ENCODE measurements around the gene NFATC2.

- TF ChIP-seq CTCF (IDR thresholded peaks at IDR 0.05; ENCODE audit: low read length) = no peak
- TF ChIP-seq EZH2 (IDR thresholded peaks at IDR 0.05; ENCODE audit: borderline replicate concordance, low read length) = no peak
Observed at GRCh38 chr20:51473256-51473655, 69.3 kb downstream of the NFATC2 start.
